Transverse colon (tissue), 4 donors: ENCODE data around the gene SLC36A2.

ENCODE experiments used
- CTCF ChIP-seq, 5 experiments: fragments of 200-600 bp in 3 of 5; fragments of 450-650 bp in 2 of 5; sonication (generic) in 3 of 5; IDR thresholded peaks; 1 replicate in 2 of 5; 2 replicates in 3 of 5; pipeline ENCODE4 v1.5.1; 2016 to 2017; ENCODE audit warnings: antibody characterized with exemption in 5 of 5, inconsistent platforms in 3 of 5, mild to moderate bottlenecking in 2 of 5, moderate library complexity in 1 of 5
- EP300 ChIP-seq: sonication (generic); formaldehyde crosslinking; IDR thresholded peaks from one replicate; pipeline ENCODE4 v1.6.1; 2017; ENCODE audit warnings: antibody characterized with exemption, low read depth
- POLR2A ChIP-seq: fragments of 450-650 bp; IDR thresholded peaks from one replicate; pipeline ENCODE4 v1.6.1; 2016; ENCODE audit warnings: antibody characterized with exemption, mild to moderate bottlenecking, moderate library complexity
- POLR2AphosphoS5 ChIP-seq, 3 donors: sonication (generic); formaldehyde crosslinking; IDR thresholded peaks; one replicate each; pipeline ENCODE4 v1.6.1; 2016; ENCODE audit warnings: antibody characterized with exemption in 3 of 3

- TF ChIP-seq EP300 (no peak), POLR2A (no peak), CTCF (IDR thresholded peaks at IDR 0.05) (no peak), POLR2AphosphoS5 (IDR thresholded peaks at IDR 0.05) (no peak)
Measured at GRCh38 chr5:151345808-151346478, 1.4 kb downstream of the SLC36A2 start.
